Measurements from ENCODE around the gene GSDMA.

GSDMA gene, protein sequence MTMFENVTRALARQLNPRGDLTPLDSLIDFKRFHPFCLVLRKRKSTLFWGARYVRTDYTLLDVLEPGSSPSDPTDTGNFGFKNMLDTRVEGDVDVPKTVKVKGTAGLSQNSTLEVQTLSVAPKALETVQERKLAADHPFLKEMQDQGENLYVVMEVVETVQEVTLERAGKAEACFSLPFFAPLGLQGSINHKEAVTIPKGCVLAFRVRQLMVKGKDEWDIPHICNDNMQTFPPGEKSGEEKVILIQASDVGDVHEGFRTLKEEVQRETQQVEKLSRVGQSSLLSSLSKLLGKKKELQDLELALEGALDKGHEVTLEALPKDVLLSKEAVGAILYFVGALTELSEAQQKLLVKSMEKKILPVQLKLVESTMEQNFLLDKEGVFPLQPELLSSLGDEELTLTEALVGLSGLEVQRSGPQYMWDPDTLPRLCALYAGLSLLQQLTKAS

DNA sequence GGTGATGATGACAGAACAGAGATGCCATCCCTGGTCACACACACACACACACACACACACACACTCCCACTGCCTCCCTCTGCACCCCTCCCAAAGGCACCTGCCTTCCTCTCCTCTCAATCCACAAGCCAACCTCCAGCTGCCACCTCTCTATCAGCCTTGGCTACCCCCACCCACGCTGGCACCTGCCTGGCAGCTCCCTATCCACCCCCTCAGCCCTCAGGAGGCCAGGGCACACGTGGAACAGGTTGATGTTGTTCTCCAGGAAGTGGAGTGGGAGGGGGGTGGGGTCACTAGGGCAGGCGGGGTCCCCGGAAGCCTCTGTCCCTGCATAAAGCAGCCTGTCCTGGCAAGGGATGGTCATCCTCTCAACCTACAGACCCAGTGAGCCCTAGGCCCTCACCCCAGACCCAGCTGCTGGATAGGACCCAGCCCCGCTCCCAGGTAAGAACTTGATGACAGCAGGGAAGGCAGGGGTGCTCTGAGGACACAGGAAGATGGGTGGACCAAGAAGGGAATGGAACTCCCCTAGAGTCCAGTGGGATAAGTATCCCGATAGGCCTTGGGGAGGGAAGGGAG, at the start of gene GSDMA:
Gene GSDMA (plus strand): TSS at position 363 of the 579 bp plus-strand sequence. CDS start 2,684 bp downstream, outside the sequence.
- DNase-seq = no peak

DNA sequence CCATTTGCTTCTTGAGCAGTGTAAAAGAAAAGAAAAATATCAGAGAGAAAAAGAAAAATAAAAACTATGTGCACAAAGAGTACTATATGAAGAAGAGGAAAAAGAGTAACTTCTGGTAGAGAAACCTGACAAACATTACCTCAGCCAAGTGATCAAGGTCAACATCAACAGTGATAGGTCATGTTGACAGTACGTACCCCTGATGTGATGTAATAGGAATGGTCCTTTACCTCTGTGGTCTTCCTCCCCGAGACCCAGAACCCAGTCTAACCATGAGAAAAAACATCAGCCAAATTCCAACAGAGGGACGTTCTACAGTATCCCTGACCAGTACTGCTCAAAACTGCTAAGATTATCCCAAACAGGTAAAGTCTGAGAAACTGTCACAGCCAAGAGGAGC, 48.8 kb upstream of the GSDMA start:
- DNase-seq = no peak

DNA sequence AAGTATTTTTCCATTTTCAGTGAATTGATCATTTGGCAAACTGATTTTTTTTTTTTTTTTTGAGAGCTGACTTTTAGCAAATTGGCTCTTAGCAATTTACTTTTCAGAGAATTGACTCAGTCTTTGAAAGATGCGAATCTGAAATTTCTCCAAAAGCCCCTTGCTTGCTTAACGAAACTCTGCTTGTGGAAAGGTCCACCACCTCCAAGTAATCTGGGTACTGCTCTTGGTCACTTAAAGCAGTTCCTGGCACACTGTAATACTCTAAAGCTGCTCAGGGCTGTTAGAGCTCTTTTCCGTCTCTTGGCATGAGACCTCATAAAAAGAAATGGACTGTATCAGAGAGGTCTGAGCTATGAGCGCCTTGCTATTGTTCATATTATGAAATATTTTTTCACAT, 47.2 kb upstream of the GSDMA start:
- no peak for DNase-seq

DNA sequence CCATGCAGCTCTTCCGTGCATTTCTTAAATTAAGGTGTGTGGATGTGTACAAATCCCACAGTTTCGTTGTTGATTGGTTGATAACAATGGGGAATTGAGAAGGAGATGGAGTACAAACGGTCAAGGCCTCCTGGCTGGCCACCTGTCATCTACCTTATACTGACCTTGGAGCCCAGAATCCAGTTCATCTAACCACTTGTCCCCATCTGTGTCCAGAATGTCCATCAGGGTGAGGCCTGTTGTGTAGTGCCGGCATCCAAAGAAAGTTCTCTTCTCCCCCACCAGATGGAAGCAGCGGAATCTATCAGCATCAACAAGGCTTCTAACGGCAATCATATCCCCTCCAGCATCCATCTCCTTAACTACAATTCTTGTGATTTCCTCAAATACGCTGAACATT, 45.9 kb upstream of the GSDMA start:
- DNase-seq = no peak

DNA sequence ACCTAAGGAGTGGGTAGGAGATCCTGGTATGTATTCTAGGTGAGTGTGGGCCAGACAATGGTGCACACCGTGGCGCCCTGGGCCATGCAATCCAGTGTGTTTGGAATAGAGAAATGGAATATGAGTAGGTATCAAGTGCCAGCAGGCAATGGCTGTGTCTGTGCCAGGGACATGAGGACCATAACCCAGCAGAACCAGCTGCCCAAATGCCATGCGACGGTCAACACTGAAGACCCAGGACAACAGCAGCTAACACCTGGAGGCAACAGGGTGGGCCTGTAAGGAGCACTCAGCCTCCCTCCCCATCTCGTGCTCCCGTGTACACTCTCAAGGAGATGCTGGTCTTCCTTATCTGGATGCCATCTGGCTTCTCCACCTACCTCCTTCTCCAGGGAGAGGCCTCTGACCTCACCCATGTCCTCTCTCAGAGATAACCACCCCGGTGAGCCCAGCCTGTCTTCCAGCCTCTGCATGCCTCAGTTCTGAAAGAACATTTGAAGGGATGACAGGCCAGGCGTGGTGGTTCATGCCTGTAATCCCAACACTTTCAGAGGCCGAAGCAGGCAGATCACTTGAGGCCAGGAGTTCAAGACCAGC, 43.6 kb upstream of the GSDMA start:
- DNase-seq = no peak

DNA sequence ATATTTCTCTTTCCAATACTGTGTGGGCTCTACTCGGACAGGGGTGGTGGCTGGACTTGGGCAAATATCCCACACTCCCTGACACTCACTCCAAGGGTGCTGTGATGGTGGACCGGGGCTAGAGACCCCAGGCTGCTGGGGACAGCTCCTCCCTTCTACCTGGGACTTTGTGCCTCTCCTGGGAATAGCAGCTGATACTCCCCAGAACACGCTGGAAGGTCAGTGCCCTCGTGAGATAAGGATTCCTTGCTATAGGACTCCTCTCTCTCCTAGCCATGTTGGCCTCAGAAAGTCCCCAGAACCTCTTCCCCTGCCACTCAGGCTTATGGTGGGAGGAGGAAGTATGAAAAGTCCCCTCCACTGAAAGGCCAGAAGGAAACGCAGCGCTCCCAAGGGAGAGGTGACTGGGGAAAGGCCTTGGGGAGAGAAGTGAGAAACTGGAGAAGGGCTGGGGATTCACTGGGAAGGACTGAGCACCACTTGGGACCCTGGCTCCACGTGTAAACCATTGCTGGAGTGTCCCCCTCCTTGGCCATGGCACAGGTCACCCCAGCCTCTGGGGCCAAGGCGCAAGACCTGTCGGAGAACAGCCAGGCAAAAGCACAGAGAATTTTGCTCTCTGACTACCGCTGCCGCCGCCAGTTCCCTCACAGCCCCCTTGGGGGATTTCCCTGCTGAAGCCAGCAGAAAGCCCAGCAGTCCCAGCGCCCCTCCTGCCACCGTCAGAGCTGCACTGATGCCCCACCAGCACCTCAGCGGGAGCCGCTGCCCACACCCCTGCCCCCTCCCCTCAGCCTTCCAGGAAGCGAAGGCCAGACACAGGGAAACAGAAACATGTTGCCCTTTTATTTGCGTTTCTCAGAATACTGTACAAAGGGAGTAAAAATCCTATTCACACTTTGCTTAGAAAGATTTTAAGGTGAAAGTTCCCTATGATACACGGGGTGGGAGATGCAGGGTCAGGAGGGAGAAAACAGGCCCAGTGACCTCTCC, 42.3 kb upstream of the GSDMA start:
- no peak for DNase-seq

DNA sequence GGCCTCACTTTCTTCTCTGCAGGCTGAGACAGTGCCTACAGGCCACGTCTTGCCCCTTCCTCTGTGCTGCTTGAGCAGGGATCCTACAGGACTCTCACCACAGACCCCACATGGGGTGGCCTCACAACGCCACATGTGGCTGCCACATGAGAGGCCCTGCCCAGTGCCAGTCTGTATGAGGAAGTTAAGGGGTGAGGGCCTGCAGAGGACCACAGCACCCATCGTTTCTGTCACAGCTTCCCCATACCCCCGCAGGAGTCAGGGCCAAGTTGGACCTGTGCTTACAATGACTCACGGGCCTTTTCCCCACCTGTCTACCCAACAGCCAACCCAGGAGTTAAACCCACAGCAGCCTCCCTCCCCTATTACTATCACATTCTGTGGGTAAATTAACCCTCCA, 41.5 kb upstream of the GSDMA start:
- no peak for DNase-seq

DNA sequence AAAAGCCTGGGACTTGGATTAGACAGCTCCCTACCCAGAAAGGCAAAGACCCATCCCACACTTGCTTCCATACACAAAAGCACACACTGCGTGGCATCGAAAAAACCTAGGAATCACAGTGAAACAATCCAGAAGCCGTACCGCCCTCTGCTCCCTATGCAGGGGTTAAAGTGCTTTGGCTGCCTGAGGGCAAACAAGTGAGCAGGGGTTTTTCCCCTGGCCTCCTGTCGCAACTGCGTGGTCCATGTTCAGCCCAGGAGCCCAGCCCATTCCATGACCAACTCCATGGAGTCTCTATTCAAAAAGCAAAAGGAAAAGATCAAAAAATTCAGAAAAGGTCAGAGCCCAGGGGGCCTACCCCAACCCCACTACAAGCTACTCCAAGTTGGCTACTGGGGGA, 40.8 kb upstream of the GSDMA start:
- DNase-seq = no peak

DNA sequence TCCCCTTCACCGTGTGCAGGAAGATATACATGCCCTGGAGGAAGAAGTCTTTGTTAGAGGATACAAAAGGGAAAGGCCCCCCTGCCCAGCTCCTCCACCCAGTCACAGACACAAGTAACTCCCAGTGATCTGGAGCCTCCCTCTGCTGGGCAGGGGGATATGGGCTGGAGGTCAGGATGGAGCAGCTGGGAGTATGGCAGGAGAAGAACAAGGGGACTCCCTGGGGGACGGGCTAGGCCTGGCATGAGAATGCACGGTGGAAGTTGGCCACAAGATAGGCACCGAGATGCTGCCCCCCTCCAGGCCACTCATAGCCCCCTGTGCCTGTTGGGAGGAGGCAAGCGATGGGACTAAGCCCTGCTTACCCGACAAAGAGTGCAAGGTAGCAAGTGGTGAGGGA, 39.6 kb upstream of the GSDMA start:
- DNase-seq = no peak

DNA sequence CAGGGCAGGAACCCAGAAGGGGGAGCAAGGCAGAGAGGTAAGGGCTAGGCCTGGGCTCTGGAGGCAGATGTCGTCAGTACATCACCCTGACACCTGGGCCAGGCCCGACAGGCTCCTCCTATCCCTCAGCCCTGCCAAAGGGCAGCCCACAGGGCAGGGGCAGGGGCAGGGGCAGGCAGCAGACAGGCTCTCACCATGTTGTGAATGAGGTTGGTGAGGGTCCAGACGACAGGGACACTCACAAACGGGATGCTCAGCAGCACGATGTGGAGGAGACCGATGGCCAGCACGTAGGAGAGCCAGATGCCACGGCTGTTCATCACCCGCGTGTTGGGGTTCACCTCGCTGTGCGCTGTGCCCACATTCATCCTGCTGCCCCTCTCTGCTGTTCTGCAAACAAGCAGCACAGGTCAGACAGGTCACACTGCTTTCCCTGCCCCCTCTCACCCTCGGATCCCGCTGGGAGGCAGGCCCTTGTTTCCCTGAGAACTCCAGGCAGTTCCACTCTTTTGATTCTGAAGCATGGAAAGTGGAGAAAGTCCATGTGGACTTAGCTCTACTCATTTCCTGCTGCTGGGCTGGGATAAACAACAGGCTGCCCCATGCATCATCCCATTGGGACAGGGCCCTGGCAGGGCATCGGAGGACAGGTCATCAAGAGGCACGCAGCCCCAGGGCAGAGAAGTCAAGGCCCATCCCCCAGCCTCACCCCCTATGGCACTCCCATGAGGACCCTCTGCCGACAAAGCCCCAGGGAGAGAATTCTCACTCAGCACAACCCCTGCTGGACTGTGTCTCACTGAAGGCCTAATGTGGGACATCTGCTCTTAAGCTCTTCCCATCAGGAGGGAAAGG, 38.7 kb upstream of the GSDMA start:
- DNase-seq = no peak

DNA sequence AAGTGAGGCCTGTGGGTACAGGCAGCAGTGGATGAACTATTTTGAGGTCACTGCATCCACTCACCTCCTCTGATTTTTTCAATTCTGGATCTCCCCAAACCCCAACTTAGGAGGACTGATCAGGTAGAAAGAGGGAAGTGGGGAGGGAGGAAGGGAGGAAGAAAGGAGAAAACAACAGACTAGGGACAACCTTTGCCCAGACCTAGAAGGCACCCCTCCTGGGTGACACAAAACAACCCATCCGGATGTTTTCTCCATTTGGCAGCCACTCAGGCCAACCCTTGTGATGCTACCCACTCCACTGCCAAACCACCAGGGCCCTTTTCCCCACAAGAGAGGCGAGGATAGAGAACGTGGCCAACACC, 38.1 kb upstream of the GSDMA start:
- no peak for DNase-seq

DNA sequence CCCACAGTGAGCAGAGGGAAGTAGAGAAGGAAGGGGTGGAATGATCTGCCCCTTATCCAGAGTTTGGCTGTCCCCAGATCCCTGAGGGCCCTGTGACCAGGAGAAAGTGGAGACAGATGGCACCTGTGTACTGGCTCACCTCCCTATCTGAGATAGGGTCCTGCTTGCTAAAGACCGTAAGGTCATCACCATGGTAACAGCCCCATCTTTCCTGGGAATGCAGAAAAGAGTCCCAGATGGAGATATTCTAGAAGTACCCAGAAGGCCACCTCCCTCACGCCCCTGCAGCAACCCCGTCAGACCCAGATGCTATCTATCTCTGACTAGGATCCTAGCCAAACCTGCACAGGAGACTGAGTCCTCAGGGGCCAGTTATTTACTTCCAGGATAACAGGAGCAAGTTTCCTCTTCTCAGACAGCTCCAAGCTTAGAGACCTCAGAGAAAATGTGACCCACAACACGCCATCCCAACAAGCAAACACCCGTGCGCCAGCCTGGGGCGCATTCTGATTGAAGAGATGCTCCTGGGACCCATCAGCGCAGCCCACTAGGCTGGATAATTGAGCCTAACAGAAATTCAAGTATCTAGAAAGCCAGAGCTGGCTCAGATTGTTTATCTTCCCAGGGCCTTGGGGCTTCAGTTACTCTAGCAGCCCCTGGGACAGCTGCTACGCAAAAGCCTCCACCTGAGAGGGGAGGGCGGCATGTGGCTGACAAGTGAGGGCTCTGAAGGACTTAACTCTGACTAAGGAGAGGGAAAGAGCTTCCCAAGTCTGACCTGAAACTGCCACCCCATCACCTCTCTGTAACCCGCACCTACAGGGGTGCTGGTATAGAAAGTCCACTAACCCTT, 37.3 kb upstream of the GSDMA start:
- DNase-seq = peak; percentile 45 to 74

DNA sequence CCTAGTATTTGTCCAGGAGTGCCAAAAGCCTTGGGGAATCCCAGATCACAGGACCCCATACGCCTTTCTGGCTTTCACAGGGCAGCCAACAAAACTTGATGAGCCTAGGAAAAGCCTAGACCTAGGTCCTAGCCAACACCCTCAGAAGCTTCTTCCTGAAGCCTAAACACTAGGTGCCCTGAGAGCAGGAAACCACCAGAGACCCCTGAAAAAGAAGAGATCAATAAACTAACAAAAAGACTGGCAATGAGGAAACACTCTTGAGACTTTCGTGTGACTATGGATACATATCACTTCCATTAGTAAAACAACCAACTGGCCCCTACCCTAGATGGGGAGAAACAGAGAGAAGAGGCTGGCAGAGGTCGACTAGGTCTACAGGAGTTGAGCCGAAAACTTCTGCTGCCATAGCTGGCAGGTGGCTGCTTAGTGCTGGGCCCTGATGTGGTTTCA, 36.6 kb upstream of the GSDMA start:
- no peak for DNase-seq

DNA sequence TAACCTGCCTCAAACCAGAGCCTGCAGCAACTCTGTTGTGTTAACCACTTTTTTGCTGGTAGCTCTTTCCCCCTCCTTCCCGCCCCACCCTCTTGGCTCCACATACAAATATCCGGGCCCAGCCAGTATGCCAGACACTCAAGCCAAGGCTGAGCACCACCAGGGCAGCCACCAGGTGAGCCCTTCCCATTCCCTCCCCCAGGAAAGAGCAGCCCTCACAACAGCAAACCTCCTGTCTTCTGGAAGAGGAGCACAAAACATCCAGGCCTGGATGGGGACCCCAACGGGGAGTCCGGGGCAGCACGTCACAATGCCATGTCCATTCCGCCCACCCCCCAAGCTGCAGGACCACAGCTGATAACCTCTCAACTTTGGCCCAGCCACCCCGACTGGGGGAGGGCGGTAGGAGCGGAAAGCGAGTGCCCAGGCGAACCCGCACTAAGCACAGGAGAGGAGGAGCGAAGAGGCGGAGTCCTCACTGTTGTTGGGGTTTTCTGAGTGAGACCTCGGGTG, 36.2 kb upstream of the GSDMA start:
- no peak for DNase-seq

DNA sequence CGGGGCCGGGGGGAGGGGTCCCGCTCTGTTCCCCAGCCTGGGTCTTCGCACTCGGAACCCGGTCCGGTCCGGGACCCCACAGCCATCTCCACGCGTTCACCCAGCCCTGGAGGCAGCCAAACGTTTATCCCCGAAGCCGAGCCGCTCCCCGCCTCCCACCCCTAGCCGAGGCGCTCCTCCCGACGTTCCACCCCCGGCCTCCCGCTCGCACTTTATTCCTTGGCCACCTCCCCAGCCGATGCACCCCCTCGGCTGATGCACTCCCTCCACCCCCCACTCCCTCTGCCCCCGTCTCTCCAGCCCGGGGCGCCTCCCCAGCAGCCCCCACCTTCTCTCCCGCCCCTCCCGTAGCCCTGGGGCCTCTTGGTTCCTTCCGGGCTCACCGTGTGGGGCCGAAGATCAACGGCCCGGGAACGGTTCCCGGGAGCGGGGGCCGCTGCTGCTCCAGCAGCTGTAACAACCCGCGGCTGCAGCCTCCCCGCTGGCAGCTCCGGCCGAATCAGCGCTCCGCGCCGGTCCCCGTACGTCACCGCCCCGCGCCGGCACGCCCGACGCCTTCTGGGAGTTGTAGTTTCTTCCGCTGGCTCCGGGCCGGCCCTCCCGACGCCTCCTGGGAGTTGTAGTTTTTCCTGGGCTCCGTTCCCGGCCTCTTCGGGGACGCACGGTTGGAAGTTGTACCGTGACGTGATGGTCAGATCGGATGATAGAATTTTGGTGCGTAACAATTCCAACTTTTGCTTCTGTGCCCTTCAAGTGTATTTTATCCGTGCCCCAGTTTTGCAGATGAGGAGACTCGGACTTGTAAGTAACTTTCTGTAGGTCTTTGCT, 35.5 kb upstream of the GSDMA start, which contains the start of the genes LRRC3C and ORMDL3:
Gene LRRC3C (plus strand): TSS at position 632 of the 828 bp plus-strand sequence. CDS start 13,792 bp downstream, outside the sequence.
Gene ORMDL3 (minus strand): TSS at position 501 of the 828 bp plus-strand sequence. CDS start 3,398 bp downstream, outside the sequence.
- peak; percentile 80 to 91 for DNase-seq

DNA sequence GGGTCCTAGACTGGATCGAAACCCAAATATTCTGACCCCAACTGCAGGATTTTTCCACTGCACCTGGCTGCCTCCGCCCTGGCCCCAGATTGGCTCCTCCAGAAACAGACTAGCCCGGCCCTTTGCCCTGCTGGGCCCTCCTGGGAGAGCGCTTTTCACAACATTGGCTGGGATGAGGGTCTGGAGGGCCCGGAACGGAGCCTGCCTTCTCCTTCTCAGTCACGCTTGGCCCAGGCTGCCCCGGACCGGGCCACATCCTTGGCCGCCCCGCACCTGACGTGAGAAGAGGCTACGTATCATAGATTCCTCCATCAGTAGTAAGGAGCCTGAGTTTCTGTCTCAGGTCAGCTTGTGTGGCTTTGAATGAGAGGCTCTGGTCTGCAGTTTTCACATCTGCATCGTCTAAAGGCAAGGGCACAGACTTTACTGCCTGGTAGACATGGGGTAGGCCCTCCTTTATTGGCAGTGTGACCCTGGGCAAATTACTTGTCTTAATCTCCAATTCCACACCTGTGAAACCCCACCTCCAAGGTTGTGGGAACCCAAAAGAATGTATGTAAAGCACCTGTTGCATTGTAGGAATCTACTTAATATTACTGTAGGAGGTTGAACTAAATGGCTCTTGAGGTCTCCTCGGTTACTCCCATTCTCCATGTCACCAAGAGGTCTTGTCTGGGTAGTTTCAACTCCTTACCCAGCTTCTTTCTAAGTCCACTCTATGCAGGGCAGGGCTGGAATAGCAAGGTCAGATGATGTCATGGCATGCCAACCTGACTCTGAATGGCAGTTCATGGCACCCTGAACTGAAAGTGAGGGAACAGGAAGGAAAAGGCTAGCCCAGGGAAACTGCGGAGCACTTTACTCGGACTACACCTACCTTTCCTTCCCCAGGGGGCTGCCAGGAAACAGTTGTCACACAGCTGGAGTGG, 34.6 kb upstream of the GSDMA start:
- DNase-seq = no peak

DNA sequence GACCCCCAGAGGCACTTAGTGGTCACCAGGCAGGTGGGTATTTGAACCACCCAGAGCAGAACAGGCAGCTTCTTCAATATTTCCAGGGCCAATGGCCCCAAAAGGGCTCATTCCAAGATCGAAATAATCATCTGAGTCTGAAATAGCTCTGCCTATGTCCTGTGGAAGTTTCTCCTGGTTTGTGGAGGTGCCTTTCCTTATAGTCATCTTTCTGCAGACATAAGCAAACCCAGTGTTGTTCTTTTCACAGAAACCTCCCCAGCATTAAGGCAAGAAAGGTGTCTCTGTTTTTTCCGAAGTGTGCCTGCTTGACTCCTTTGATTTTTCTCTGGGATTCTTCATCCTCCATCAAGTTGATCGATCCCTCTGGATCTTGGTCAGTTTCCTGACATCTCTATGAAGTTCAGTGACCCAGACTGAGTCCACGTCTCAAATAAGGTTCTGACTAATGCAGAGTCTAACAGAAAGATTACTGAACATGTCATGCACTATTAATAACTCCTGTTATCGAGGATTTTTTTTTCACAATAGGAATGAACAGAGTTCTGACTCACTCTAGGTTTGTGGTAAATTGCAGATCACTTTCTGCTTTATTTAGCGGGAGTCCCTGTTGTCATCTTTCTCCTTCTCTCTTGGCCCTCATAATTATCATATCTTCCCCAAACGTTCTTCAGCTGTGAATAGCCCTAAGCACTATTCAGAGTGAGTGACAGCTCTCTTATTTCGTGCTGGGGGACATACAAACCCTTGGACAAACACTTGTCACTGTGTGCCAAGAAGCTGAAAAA, 33.8 kb upstream of the GSDMA start:
- no peak for DNase-seq
